ENCODE measurements around the gene IRS1. TPM values are rescaled to one million over a fixed set of nuclear protein-coding genes. Genes with fewer than 3 reads are reported as not detected.
A peak's percentile ranks its signal among the peaks of the same experiment; 100 is the strongest.

The IRS1 gene
- total and polyA plus RNA-seq, 2 of the 4 experiments (the other 2 are of a cell fraction): 21.1 to 37.1 TPM

DNA sequence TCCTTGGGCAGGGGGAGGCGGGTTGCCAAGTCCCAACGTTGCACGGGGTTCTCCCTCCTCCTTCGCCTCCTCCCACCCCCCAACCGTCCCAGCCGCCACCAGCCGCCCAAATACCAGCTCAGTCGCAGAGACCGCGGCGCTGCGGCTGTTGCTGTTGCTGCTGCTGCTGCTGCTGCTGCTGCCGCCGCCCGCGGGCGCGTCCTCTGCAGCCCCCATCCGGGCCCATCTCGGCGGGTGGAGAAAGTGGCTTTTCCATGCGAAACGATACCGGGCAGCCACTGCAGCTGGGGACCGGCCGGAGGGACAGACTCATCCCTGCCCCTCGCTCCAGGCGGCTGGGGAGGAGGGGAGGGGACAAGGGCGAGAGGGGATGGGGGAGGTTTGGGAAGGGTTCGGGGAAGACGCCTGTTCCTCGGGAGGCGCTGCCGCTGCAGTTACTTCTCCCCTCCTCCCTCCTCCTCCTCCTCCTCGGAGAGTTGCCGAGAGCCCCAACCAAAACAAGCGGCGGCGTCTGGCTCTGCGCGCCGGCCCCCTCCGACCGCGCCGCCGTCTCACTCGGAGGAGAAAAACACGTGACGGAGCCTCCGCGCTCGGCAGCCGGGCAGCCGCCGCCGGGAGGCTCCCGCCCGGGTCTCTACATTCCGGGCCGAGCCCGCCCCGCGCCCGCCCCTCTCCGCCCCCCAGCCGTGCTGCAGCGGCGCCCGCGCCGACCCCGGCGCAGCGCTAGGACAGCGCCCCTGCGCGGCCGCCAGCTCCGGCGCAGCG lies at the start of gene IRS1 (continued):
- peak; percentile 72; the same call in 1 of the 2 replicates for TF ChIP-seq MXI1 (IDR thresholded peaks at IDR 0.05; ENCODE audit: borderline replicate concordance, low read depth, low read length)
- no peak for TF ChIP-seq FOS (IDR thresholded peaks at IDR 0.05; ENCODE audit: low read depth, low read length)
- TF ChIP-seq SMC3 (IDR thresholded peaks at IDR 0.05; ENCODE audit: low read depth, low read length): peak; percentile 48
- TF ChIP-seq MAFK (IDR thresholded peaks at IDR 0.05; ENCODE audit: low read depth, low read length): no peak
- TF ChIP-seq CEBPB (IDR thresholded peaks at IDR 0.05; ENCODE audit: low read depth, low read length): no peak
- no peak for TF ChIP-seq RCOR1 (IDR thresholded peaks at IDR 0.05; ENCODE audit: insufficient replicate concordance, low read length)
- TF ChIP-seq BHLHE40 (IDR thresholded peaks at IDR 0.05; ENCODE audit: low read depth, low read length): peak; percentile 80
- TF ChIP-seq RAD21 (IDR thresholded peaks at IDR 0.05; ENCODE audit: low read length): peak; percentile 53
- TF ChIP-seq NFE2L2 (IDR thresholded peaks at IDR 0.05; ENCODE audit: low read depth, low read length): no peak
- no peak for TF ChIP-seq CHD1 (IDR thresholded peaks at IDR 0.05; ENCODE audit: low read depth, low read length)
- peak; percentile 82 for TF ChIP-seq MAZ (IDR thresholded peaks at IDR 0.05; ENCODE audit: borderline replicate concordance, low read depth, low read length)

Measured in IMR-90 (cell line).